Measurements from ENCODE around the gene TNRC6C. TPM values are rescaled to one million over a fixed set of nuclear protein-coding genes. Genes with fewer than 3 reads are reported as not detected.

TNRC6C gene
- total and polyA plus RNA-seq, 9 of the 15 experiments (the other 6 are each of a cell fraction or from before 2014, with no cell fraction given), result 0.20 to 4.9 (median 2.3) TPM

- TF ChIP-seq ZNF407 (IDR thresholded peaks at IDR 0.05; ENCODE audit: low read depth) (no peak), ZNF75A (CRISPR knock-in tag; IDR thresholded peaks at IDR 0.05) (no peak), ZNF79 (CRISPR knock-in tag; IDR thresholded peaks at IDR 0.05; ENCODE audit: low read depth) (no peak), BACH1 (tag; IDR thresholded peaks at IDR 0.05) (no peak), MED1 (CRISPR knock-in tag; IDR thresholded peaks at IDR 0.05; ENCODE audit: borderline replicate concordance) (no peak), NFATC3 (IDR thresholded peaks at IDR 0.05) (no peak), STAT5B (CRISPR knock-in tag; IDR thresholded peaks at IDR 0.05) (no peak), MAFG (tag; conservative IDR thresholded peaks at IDR 0.05) (peak; percentile 76; the same call in 1 of the 2 replicates), EHMT2 (IDR thresholded peaks at IDR 0.05) (no peak), BMI1 (IDR thresholded peaks at IDR 0.05; ENCODE audit: low read length) (no peak), SP2 (IDR thresholded peaks at IDR 0.05; ENCODE audit: extremely low read depth, low read depth, low read length, poor library complexity, severe bottlenecking) (no peak), SAFB (IDR thresholded peaks at IDR 0.05; ENCODE audit: borderline replicate concordance, low read depth, low read length) (no peak), ZNF316 (IDR thresholded peaks at IDR 0.05) (peak; percentile 89), ZNF778 (CRISPR knock-in tag; IDR thresholded peaks at IDR 0.05) (no peak), ZZZ3 (IDR thresholded peaks at IDR 0.05) (no peak), C11orf30 (IDR thresholded peaks at IDR 0.05; ENCODE audit: low read depth) (peak; percentile 88), POLR2AphosphoS2 (IDR thresholded peaks at IDR 0.05; ENCODE audit: low read length) (no peak), CEBPZ (IDR thresholded peaks at IDR 0.05; ENCODE audit: borderline replicate concordance, low read depth, low read length) (no peak), RB1 (IDR thresholded peaks at IDR 0.05; ENCODE audit: low read depth) (no peak)
Measured at GRCh38 chr17:78019367-78019975, 61.0 kb downstream of the TNRC6C start (continued).
